Spleen (tissue), 7 donors: ENCODE measurements around the gene ESD.

ENCODE experiments used
- POLR2A ChIP-seq, 3 donors: fragments of 450-650 bp; IDR thresholded peaks; one replicate each; pipeline ENCODE4 v1.5.1; 2017; ENCODE audit warnings: antibody characterized with exemption in 3 of 3, mild to moderate bottlenecking in 1 of 3
- POLR2AphosphoS5 ChIP-seq, 3 donors: sonication (generic); formaldehyde crosslinking; IDR thresholded peaks; one replicate each; pipeline ENCODE4 v1.5.1; 2017; ENCODE audit warnings: antibody characterized with exemption in 3 of 3
- TF ChIP-seq, protein P1 (sequence below), 11 experiments: fragments of 200-600 bp in 7 of 11; fragments of 450-650 bp in 4 of 11; sonication (generic) in 4 of 11; IDR thresholded peaks in 8 of 11; conservative IDR thresholded peaks in 3 of 11; 1 replicate in 7 of 11; 2 replicates in 4 of 11; pipeline versions ENCODE4 v1.4.0 to v1.8.0; 2016 to 2021; ENCODE audit warnings: antibody characterized with exemption in 11 of 11, inconsistent platforms in 4 of 11, mild to moderate bottlenecking in 1 of 11
- donor health status: DM: no; HTN: no; CAD: no; lungs with moderate emphysema.
- donor health status: DM: no; HTN: no; CAD: no.
- donor health status: DM: no; HTN: no; CAD: no.

DNA sequence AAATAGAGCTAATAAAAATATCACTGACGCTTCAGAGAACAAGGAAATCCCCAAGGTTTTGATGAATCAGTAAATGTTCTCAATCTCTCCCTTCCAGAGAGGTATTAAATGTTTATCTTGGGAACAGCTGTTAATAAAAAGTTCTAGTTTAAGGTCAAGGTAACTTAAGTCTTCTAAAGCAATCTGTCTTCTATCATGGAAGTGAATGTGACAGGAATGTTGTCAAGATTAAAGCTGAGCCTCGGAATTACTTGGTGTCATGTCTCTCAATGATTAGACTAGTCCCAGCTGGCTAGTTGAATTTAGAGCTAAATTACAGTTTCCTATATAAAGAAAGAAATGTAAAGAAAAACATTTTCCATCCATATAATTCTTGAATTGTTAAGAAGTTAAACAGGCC is 23.4 kb downstream of the ESD start:
- TF ChIP-seq, protein P1, sequence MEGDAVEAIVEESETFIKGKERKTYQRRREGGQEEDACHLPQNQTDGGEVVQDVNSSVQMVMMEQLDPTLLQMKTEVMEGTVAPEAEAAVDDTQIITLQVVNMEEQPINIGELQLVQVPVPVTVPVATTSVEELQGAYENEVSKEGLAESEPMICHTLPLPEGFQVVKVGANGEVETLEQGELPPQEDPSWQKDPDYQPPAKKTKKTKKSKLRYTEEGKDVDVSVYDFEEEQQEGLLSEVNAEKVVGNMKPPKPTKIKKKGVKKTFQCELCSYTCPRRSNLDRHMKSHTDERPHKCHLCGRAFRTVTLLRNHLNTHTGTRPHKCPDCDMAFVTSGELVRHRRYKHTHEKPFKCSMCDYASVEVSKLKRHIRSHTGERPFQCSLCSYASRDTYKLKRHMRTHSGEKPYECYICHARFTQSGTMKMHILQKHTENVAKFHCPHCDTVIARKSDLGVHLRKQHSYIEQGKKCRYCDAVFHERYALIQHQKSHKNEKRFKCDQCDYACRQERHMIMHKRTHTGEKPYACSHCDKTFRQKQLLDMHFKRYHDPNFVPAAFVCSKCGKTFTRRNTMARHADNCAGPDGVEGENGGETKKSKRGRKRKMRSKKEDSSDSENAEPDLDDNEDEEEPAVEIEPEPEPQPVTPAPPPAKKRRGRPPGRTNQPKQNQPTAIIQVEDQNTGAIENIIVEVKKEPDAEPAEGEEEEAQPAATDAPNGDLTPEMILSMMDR (IDR thresholded peaks at IDR 0.05 in 8 of 11, conservative IDR thresholded peaks at IDR 0.05 in 3 of 11) = no peak
- no peak for TF ChIP-seq POLR2A (IDR thresholded peaks at IDR 0.05)
- no peak for TF ChIP-seq POLR2AphosphoS5 (IDR thresholded peaks at IDR 0.05)
